Activated CD8-positive, alpha-beta T cell treated with anti-CD3 and anti-CD28 coated beads, Interleukin-2, amount 10 ng/mL, durations not matched to agents 7 days and 5 days (primary cell): ENCODE results near the gene AGAP1. TPM values are rescaled to one million over a fixed set of nuclear protein-coding genes. Genes with fewer than 3 reads are reported as not detected.

ENCODE experiments used
- ATAC-seq: fragments of 150-1000 bp; cut with Tn5 transposase; one replicate; pipeline ENCODE4 v1.10.0; 2021; ENCODE audit warnings: moderate library complexity
- CTCF ChIA-PET: fragments of 350-600 bp; sonication (Branson Sonifier 250); formaldehyde crosslinking; loops from one replicate; lab custom pipeline; 2021; ENCODE audit warnings: antibody characterized with exemption; lab: Charles Lee
- POLR2A ChIA-PET: fragments of 350-600 bp; sonication (Branson Sonifier 250); formaldehyde crosslinking; loops from one replicate; lab custom pipeline; 2021; ENCODE audit warnings: antibody characterized with exemption; lab: Charles Lee
- DNase-seq: peaks from one replicate; pipeline ENCODE4 v3.0.0-alpha.2; 2020
- H3K27ac Mint-ChIP-seq: one replicate; pipeline ENCODE4 v1.8.0; 2021; ENCODE audit warnings: mild to moderate bottlenecking, mixed read lengths
- H3K27me3 Mint-ChIP-seq: one replicate; pipeline ENCODE4 v1.8.0; 2021; ENCODE audit warnings: low read depth, mixed read lengths
- H3K36me3 Mint-ChIP-seq: one replicate; pipeline ENCODE4 v1.8.0; 2021; ENCODE audit warnings: low read depth, mixed read lengths
- H3K4me1 Mint-ChIP-seq: one replicate; pipeline ENCODE4 v1.8.0; 2021; ENCODE audit warnings: low read depth, mixed read lengths
- H3K4me3 Mint-ChIP-seq: one replicate; pipeline ENCODE4 v1.8.0; 2021; ENCODE audit warnings: mild to moderate bottlenecking, mixed read lengths
- H3K9me3 Mint-ChIP-seq: one replicate; pipeline ENCODE4 v1.8.0; 2022; ENCODE audit warnings: mixed read lengths; ENCODE audit not compliant: insufficient read depth
- total RNA-seq, 2 experiments: library from RNA; stranded (reverse); gene quantifications; one replicate each; pipeline ENCODE4 v1.2.3, GENCODE V29; 2021

Gene AGAP1
- total RNA-seq, 2 experiments from 2014 or later = 0.82 to 1.3 TPM

GRCh38 chr2:235952714-235953113 lies 458.9 kb downstream of the AGAP1 start:
- DNase-seq (no peak), ATAC-seq (no peak)
- CTCF ChIA-PET = no interaction called here
- Mint-ChIP-seq H3K36me3 (no peaks in the 10 kb centered on the region), H3K9me3 (no peaks in the 10 kb centered on the region), H3K27me3 (peaks cover 28% of the 10 kb centered on the region), H3K4me3 (no peak overlapping the region), H3K27ac (no peak overlapping the region), H3K4me1 (peaks cover 14% of the 10 kb centered on the region)
- POLR2A ChIA-PET = no interaction called here

GRCh38 chr2:235954281-235954680 lies 460.4 kb downstream of the AGAP1 start:
- no peaks in the 10 kb centered on the region for H3K36me3 Mint-ChIP-seq
- H3K27ac Mint-ChIP-seq = no peak overlapping the region
- H3K4me3 Mint-ChIP-seq = no peak overlapping the region
- ChIA-PET POLR2A (no interaction called here), CTCF (no interaction called here)
- peaks cover 28% of the 10 kb centered on the region for H3K27me3 Mint-ChIP-seq
- H3K9me3 Mint-ChIP-seq = no peaks in the 10 kb centered on the region
- no peak for ATAC-seq
- H3K4me1 Mint-ChIP-seq = peaks cover 14% of the 10 kb centered on the region
- DNase-seq = no peak

- Mint-ChIP-seq H3K4me1 (peaks cover 14% of the 10 kb centered on the region), H3K27ac (no peak overlapping the region), H3K36me3 (no peaks in the 10 kb centered on the region), H3K4me3 (no peak overlapping the region), H3K9me3 (no peaks in the 10 kb centered on the region), H3K27me3 (peaks cover 22% of the 10 kb centered on the region)
- ChIA-PET POLR2A (no interaction called here), CTCF (no interaction called here)
- ATAC-seq (no peak), DNase-seq (no peak)
Measured at GRCh38 chr2:235954888-235955480, 461.1 kb downstream of the AGAP1 start.

- Mint-ChIP-seq H3K27me3 (peaks cover 18% of the 10 kb centered on the region), H3K4me3 (no peak overlapping the region), H3K9me3 (no peaks in the 10 kb centered on the region), H3K36me3 (no peaks in the 10 kb centered on the region), H3K27ac (no peak overlapping the region), H3K4me1 (peaks cover 14% of the 10 kb centered on the region)
- CTCF ChIA-PET = no interaction called here
- DNase-seq (no peak), ATAC-seq (no peak)
- POLR2A ChIA-PET = no interaction called here
Measured at GRCh38 chr2:235955664-235956063, 461.8 kb downstream of the AGAP1 start.

- peaks cover 15% of the 10 kb centered on the region for H3K27me3 Mint-ChIP-seq
- ATAC-seq = no peak
Measured at GRCh38 chr2:235956281-235956970, 462.6 kb downstream of the AGAP1 start.

GRCh38 chr2:235957251-235957650 lies 463.4 kb downstream of the AGAP1 start:
- Mint-ChIP-seq H3K4me3 (no peak overlapping the region), H3K9me3 (no peaks in the 10 kb centered on the region), H3K27me3 (peaks cover 12% of the 10 kb centered on the region), H3K4me1 (peaks cover 1% of the 10 kb centered on the region), H3K27ac (no peak overlapping the region), H3K36me3 (no peaks in the 10 kb centered on the region)
- CTCF ChIA-PET = no interaction called here
- no peak for DNase-seq
- POLR2A ChIA-PET = no interaction called here
- ATAC-seq = no peak

More at GRCh38 chr2:235956281-235956970, 462.6 kb downstream of the AGAP1 start:
- ChIA-PET POLR2A (no interaction called here), CTCF (no interaction called here)
- no peak overlapping the region for H3K27ac Mint-ChIP-seq
- no peak overlapping the region for H3K4me3 Mint-ChIP-seq
- H3K4me1 Mint-ChIP-seq = peaks cover 9% of the 10 kb centered on the region
- H3K36me3 Mint-ChIP-seq = no peaks in the 10 kb centered on the region
- H3K9me3 Mint-ChIP-seq = no peaks in the 10 kb centered on the region
- DNase-seq = no peak

GRCh38 chr2:235958221-235958930 lies 464.5 kb downstream of the AGAP1 start:
- Mint-ChIP-seq H3K27ac (no peak overlapping the region), H3K4me3 (no peak overlapping the region), H3K36me3 (no peaks in the 10 kb centered on the region), H3K4me1 (no peaks in the 10 kb centered on the region), H3K27me3 (peaks cover 12% of the 10 kb centered on the region), H3K9me3 (no peaks in the 10 kb centered on the region)
- POLR2A ChIA-PET = no interaction called here
- DNase-seq (no peak), ATAC-seq (no peak)
- CTCF ChIA-PET = interaction anchor here (0.5 kb wide), 1 partner anchor 334 kb away, joined by 3 read pairs; no protein-coding TSS in a partner anchor

GRCh38 chr2:235958931-235959410 lies 465.1 kb downstream of the AGAP1 start:
- Mint-ChIP-seq H3K36me3 (no peaks in the 10 kb centered on the region), H3K27ac (no peak overlapping the region), H3K4me3 (no peak overlapping the region), H3K27me3 (peaks cover 12% of the 10 kb centered on the region), H3K4me1 (no peaks in the 10 kb centered on the region), H3K9me3 (no peaks in the 10 kb centered on the region)
- DNase-seq (no peak), ATAC-seq (no peak)
- POLR2A ChIA-PET = no interaction called here
- CTCF ChIA-PET = interaction anchor here (0.5 kb wide), 1 partner anchor 333 kb away, joined by 3 read pairs; no protein-coding TSS in a partner anchor

GRCh38 chr2:235960011-235960715 lies 466.3 kb downstream of the AGAP1 start:
- ChIA-PET CTCF (no interaction called here), POLR2A (no interaction called here)
- Mint-ChIP-seq H3K9me3 (no peaks in the 10 kb centered on the region), H3K27ac (no peak overlapping the region), H3K4me1 (no peaks in the 10 kb centered on the region), H3K4me3 (no peak overlapping the region), H3K27me3 (peaks cover 4% of the 10 kb centered on the region), H3K36me3 (no peaks in the 10 kb centered on the region)
- DNase-seq (no peak), ATAC-seq (no peak)

- no peaks in the 10 kb centered on the region for H3K4me1 Mint-ChIP-seq
- DNase-seq (no peak), ATAC-seq (no peak)
- ChIA-PET POLR2A (no interaction called here), CTCF (no interaction called here)
- H3K36me3 Mint-ChIP-seq = no peaks in the 10 kb centered on the region
- no peaks in the 10 kb centered on the region for H3K27me3 Mint-ChIP-seq
- H3K27ac Mint-ChIP-seq = no peak overlapping the region
- no peak overlapping the region for H3K4me3 Mint-ChIP-seq
- no peaks in the 10 kb centered on the region for H3K9me3 Mint-ChIP-seq
Measured at GRCh38 chr2:235960716-235961640, 467.1 kb downstream of the AGAP1 start.

- ChIA-PET CTCF (no interaction called here), POLR2A (no interaction called here)
- no peaks in the 10 kb centered on the region for H3K4me1 Mint-ChIP-seq
- no peak for ATAC-seq
- H3K36me3 Mint-ChIP-seq = no peaks in the 10 kb centered on the region
- H3K27me3 Mint-ChIP-seq = no peaks in the 10 kb centered on the region
- no peak for DNase-seq
- H3K9me3 Mint-ChIP-seq = no peaks in the 10 kb centered on the region
- no peak overlapping the region for H3K4me3 Mint-ChIP-seq
- no peak overlapping the region for H3K27ac Mint-ChIP-seq
Measured at GRCh38 chr2:235961711-235962110, 467.9 kb downstream of the AGAP1 start.
